IPS-11a (cell line): ENCODE results near the gene SRCIN1.
"Not testable (repeated sequence)": the region's sequence is repeated elsewhere in the genome, so short reads cannot be mapped to it uniquely, and the experiment has no call there.

Experiments used
- H3K4me3 ChIP-seq: one replicate; pipeline ENCODE4 v1.5.1; 2013; ENCODE audit warnings: low read depth, low read length, control low read depth

Gene SRCIN1

GRCh38 chr17:38491346-38492066 is 114.2 kb downstream of the SRCIN1 start:
- not testable (repeated sequence) for H3K4me3 ChIP-seq

GRCh38 chr17:38489774-38490173 is 116.0 kb downstream of the SRCIN1 start:
- not testable (repeated sequence) for H3K4me3 ChIP-seq

- H3K4me3 ChIP-seq = not testable (repeated sequence)
These were observed 120.0 kb downstream of the SRCIN1 start for GRCh38 chr17:38485681-38486298.

GRCh38 chr17:38485146-38485468 is 120.6 kb downstream of the SRCIN1 start:
- no peak overlapping the region for H3K4me3 ChIP-seq

- not testable (repeated sequence) for H3K4me3 ChIP-seq
These were observed 121.3 kb downstream of the SRCIN1 start for GRCh38 chr17:38484242-38485145.

GRCh38 chr17:38482700-38483043 is 123.1 kb downstream of the SRCIN1 start:
- not testable (repeated sequence) for H3K4me3 ChIP-seq

- not testable (repeated sequence) for H3K4me3 ChIP-seq
These were observed 123.6 kb downstream of the SRCIN1 start for GRCh38 chr17:38482039-38482699.
